Prostate gland (tissue), 2 donors: Measurements from ENCODE around the gene TARS1.

ENCODE experiments used
- POLR2A ChIP-seq: fragments of 450-650 bp; IDR thresholded peaks from one replicate; pipeline ENCODE4 v1.6.1; 2016; ENCODE audit warnings: antibody characterized with exemption, mild to moderate bottlenecking
- POLR2AphosphoS5 ChIP-seq: sonication (generic); formaldehyde crosslinking; IDR thresholded peaks from one replicate; pipeline ENCODE4 v1.6.1; 2017; ENCODE audit warnings: antibody characterized with exemption
- TF ChIP-seq, protein P1 (sequence below), 4 experiments: fragments of 200-600 bp in 2 of 4; fragments of 450-650 bp in 2 of 4; sonication (generic) in 2 of 4; IDR thresholded peaks; 1 replicate in 3 of 4; 2 replicates in 1 of 4; pipeline ENCODE4 v1.5.1; 2016 to 2019; ENCODE audit warnings: antibody characterized with exemption in 4 of 4, mild to moderate bottlenecking in 2 of 4, moderate library complexity in 2 of 4

DNA sequence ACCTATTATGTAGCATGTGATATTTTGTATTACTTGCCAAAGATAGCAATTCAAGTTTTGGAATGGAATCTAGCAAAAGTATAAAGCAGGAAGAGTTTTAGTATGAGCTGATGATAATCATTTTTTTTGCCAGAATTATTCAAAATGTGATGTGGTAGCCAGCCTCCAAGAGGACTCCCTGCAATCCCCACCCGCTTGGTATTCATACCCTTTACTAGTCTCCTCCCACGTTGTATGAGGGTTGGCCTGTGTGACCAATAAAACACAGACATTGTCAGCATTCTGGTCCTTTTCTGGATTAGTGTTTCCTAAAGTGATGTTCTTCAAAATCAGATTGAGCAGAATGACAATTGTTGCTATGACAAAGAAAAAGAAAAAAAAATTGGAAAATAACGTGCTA lies 63.8 kb downstream of the TARS1 start:
- TF ChIP-seq, protein P1, sequence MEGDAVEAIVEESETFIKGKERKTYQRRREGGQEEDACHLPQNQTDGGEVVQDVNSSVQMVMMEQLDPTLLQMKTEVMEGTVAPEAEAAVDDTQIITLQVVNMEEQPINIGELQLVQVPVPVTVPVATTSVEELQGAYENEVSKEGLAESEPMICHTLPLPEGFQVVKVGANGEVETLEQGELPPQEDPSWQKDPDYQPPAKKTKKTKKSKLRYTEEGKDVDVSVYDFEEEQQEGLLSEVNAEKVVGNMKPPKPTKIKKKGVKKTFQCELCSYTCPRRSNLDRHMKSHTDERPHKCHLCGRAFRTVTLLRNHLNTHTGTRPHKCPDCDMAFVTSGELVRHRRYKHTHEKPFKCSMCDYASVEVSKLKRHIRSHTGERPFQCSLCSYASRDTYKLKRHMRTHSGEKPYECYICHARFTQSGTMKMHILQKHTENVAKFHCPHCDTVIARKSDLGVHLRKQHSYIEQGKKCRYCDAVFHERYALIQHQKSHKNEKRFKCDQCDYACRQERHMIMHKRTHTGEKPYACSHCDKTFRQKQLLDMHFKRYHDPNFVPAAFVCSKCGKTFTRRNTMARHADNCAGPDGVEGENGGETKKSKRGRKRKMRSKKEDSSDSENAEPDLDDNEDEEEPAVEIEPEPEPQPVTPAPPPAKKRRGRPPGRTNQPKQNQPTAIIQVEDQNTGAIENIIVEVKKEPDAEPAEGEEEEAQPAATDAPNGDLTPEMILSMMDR (IDR thresholded peaks at IDR 0.05), result no peak
- TF ChIP-seq POLR2AphosphoS5 (no peak), POLR2A (no peak)
